Thyroid gland (tissue), 4 donors: Measurements from ENCODE around the gene RFX7.
"Not testable (repeated sequence)": the region's sequence is repeated elsewhere in the genome, so short reads cannot be mapped to it uniquely, and the experiment has no call there.

Source experiments
- CTCF ChIP-seq, 6 experiments: fragments of 200-600 bp in 3 of 6; fragments of 450-650 bp in 3 of 6; sonication (generic) in 3 of 6; IDR thresholded peaks; one replicate each; pipeline ENCODE4 v1.5.1; 2016 to 2019; ENCODE audit warnings: antibody characterized with exemption in 6 of 6, mild to moderate bottlenecking in 2 of 6, inconsistent platforms in 1 of 6, moderate library complexity in 1 of 6
- POLR2A ChIP-seq, 2 donors: fragments of 450-650 bp; IDR thresholded peaks; one replicate each; pipeline ENCODE4 v1.6.1; 2017; ENCODE audit warnings: antibody characterized with exemption in 2 of 2, mild to moderate bottlenecking in 2 of 2, moderate library complexity in 1 of 2

- TF ChIP-seq CTCF, POLR2A (IDR thresholded peaks at IDR 0.05): not testable (repeated sequence)
These were observed 13.6 kb upstream of the RFX7 start for GRCh38 chr15:56257306-56257705.
